ENCODE measurements around the gene SMCO3. TPM values are rescaled to one million over a fixed set of nuclear protein-coding genes. Genes with fewer than 3 reads are reported as not detected.
A peak's percentile ranks its signal among the peaks of the same experiment; 100 is the strongest.

Gene SMCO3
- total RNA-seq, 1 donor from 2014 or later: 0.14 TPM

DNA sequence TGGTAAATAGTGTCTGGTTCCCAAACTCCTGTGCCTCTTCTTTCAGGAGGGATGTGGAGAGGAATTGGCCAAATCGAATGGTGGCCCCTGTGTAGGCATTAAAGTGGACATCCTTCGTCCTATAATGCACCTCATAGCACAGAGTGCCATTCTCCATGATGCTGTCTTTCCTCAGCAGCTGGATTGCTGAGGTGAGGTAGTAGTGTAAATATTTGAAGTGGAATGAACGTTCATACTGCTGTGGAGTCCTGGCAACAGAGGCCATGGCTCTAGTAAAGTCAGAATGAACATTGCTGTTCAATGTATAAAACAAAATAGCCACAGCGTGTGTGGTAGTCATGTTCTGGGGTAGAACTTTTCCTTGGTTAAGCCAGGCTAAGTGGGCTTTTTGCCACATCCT is 26.6 kb upstream of the SMCO3 start:
- intact Hi-C loops (cut with micrococcal nuclease): no loop called here
- no peaks in the 10 kb centered on the region for H3K36me3 ChIP-seq
- no peak for DNase-seq
- peaks cover 56% of the 10 kb centered on the region for H3K4me1 ChIP-seq
- H3K4me3 ChIP-seq: no peak overlapping the region
- TF ChIP-seq, protein P1, sequence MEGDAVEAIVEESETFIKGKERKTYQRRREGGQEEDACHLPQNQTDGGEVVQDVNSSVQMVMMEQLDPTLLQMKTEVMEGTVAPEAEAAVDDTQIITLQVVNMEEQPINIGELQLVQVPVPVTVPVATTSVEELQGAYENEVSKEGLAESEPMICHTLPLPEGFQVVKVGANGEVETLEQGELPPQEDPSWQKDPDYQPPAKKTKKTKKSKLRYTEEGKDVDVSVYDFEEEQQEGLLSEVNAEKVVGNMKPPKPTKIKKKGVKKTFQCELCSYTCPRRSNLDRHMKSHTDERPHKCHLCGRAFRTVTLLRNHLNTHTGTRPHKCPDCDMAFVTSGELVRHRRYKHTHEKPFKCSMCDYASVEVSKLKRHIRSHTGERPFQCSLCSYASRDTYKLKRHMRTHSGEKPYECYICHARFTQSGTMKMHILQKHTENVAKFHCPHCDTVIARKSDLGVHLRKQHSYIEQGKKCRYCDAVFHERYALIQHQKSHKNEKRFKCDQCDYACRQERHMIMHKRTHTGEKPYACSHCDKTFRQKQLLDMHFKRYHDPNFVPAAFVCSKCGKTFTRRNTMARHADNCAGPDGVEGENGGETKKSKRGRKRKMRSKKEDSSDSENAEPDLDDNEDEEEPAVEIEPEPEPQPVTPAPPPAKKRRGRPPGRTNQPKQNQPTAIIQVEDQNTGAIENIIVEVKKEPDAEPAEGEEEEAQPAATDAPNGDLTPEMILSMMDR (IDR thresholded peaks at IDR 0.05; ENCODE audit: borderline replicate concordance): no peak
- H3K9me3 ChIP-seq (replicated peaks): peaks cover 5% of the 10 kb centered on the region
- H3K27ac ChIP-seq (replicated peaks): peak overlapping the region; percentile 85
- H3K27me3 ChIP-seq (ENCODE audit: low read depth): no peaks in the 10 kb centered on the region

DNA sequence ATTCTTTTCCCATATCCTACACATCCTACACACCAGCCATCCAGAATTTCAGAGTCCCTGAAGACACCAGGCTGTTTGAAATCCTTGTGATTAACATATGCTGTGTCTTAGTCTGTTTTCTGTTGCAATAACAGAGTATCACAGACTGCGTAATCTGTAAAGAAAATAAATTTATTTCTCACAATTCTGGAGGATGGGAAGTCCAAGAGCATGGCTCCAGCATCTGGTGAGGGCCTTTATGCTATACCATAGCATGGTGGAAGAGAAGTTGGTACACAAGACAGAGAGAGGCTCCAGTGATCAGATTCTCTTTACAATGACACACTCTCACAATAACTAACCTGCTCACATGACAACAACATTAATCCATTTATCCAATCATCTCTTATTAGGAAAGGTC is 25.3 kb upstream of the SMCO3 start:
- Histone ChIP-seq H3K27me3 (ENCODE audit: low read depth) (no peaks in the 10 kb centered on the region), H3K4me3 (no peak overlapping the region), H3K9me3 (replicated peaks) (peaks cover 5% of the 10 kb centered on the region), H3K27ac (replicated peaks) (no peak overlapping the region), H3K4me1 (peaks cover 57% of the 10 kb centered on the region), H3K36me3 (no peaks in the 10 kb centered on the region)
- intact Hi-C loops (cut with micrococcal nuclease): no loop called here
- TF ChIP-seq, protein P1 (IDR thresholded peaks at IDR 0.05; ENCODE audit: borderline replicate concordance): no peak
- DNase-seq: no peak

GRCh38 chr12:14836336-14837210 is 22.6 kb upstream of the SMCO3 start:
- no peak for DNase-seq
- TF ChIP-seq, protein P1 (IDR thresholded peaks at IDR 0.05; ENCODE audit: borderline replicate concordance): no peak
- peaks cover 5% of the 10 kb centered on the region for H3K9me3 ChIP-seq (replicated peaks)
- H3K27ac ChIP-seq (replicated peaks): peak overlapping the region; percentile 38
- intact Hi-C loops (cut with micrococcal nuclease): no loop called here
- no peaks in the 10 kb centered on the region for H3K27me3 ChIP-seq (ENCODE audit: low read depth)
- no peaks in the 10 kb centered on the region for H3K36me3 ChIP-seq
- no peak overlapping the region for H3K4me3 ChIP-seq
- H3K4me1 ChIP-seq: peaks cover 40% of the 10 kb centered on the region

DNA sequence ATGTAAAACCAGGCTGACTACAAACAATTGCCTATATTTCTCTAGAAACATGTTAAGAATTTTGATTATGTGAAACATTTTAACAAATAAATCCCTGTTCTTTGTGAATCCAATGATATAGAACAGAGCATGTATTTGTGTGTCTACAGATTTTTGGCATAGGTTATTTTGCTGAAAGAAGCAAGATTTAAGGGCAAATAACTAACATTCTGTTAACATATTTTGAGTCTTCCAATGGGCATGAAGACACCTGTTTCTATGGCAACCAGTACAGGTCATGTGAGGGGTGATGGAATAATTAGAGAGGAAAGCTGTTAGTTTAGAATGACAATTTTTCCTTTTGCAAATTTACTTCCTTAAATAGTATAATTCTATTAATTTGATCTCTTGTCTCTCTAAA is 20.5 kb upstream of the SMCO3 start:
- Histone ChIP-seq H3K27ac (replicated peaks) (peak overlapping the region; percentile 55), H3K4me3 (no peak overlapping the region), H3K9me3 (replicated peaks) (peaks cover 5% of the 10 kb centered on the region), H3K36me3 (no peaks in the 10 kb centered on the region), H3K4me1 (peaks cover 26% of the 10 kb centered on the region), H3K27me3 (ENCODE audit: low read depth) (no peaks in the 10 kb centered on the region)
- DNase-seq: no peak
- TF ChIP-seq, protein P1 (IDR thresholded peaks at IDR 0.05; ENCODE audit: borderline replicate concordance): no peak
- intact Hi-C loops (cut with micrococcal nuclease): no loop called here

DNA sequence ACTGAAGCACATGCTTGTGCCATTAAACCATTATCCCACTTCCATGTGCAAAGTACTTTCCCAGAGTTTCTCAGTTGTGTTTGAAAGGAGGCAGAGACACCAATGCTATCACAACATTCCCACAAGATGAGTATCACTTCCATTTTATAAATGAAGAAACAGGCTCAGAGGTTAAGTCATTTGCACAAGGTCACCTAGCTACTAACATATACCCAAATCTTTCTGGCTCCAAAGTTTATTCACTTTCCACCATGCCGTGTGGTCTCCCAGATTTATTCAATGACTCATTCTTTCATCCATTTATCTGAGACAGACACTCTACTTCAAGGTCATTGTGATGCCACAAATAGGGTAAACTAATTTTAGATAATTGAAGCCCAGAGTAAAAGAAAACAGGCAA is 20.0 kb upstream of the SMCO3 start:
- Histone ChIP-seq H3K9me3 (replicated peaks) (no peaks in the 10 kb centered on the region), H3K4me1 (peaks cover 26% of the 10 kb centered on the region), H3K4me3 (no peak overlapping the region), H3K27ac (replicated peaks) (peak overlapping the region; percentile 55), H3K36me3 (no peaks in the 10 kb centered on the region), H3K27me3 (ENCODE audit: low read depth) (no peaks in the 10 kb centered on the region)
- no peak for DNase-seq
- TF ChIP-seq, protein P1 (IDR thresholded peaks at IDR 0.05; ENCODE audit: borderline replicate concordance): no peak
- intact Hi-C loops (cut with micrococcal nuclease): no loop called here
